Stimulated activated CD8-positive, alpha-beta memory T cell treated with anti-CD3 and anti-CD28 coated beads, Interleukin-2, amount 100 ng/mL, for 48 hours (primary cell): Measurements from ENCODE around the gene NCKAP5.

Experiments used
- DNase-seq, 2 donors: peaks; one replicate each; pipeline ENCODE4 v3.0.0-alpha.2; 2020; ENCODE audit warnings: low read depth in 2 of 2

Gene NCKAP5

GRCh38 chr2:132757002-132757589 lies 811.2 kb downstream of the NCKAP5 start:
- DNase-seq, result no peak

- no peak for DNase-seq
These were observed 813.3 kb downstream of the NCKAP5 start for GRCh38 chr2:132754867-132755472.

- no peak for DNase-seq
These were observed 813.9 kb downstream of the NCKAP5 start for GRCh38 chr2:132754392-132754791.

- no peak for DNase-seq
These were observed 815.6 kb downstream of the NCKAP5 start for GRCh38 chr2:132752421-132753206.

GRCh38 chr2:132751836-132752235 lies 816.4 kb downstream of the NCKAP5 start:
- no peak for DNase-seq

DNA sequence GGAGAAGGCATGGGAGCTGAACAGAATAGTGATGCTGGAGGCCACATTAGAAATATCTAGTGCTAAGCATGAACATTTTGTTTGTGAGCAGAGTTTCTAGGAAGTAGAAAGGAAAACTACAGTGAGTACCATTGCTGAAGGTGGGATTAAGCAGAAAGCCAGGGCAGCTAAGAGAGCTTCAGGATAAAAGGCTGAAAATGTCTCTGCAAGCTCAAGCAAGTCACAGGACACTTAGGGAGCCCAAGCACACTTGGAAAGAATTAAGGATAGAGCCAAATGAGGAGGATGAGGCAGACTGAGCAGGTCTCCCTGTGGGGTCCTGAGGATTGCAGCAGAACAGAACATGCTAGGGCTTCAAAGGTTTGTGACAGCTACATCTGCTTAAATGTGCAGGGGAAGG lies 817.7 kb downstream of the NCKAP5 start:
- no peak for DNase-seq

DNA sequence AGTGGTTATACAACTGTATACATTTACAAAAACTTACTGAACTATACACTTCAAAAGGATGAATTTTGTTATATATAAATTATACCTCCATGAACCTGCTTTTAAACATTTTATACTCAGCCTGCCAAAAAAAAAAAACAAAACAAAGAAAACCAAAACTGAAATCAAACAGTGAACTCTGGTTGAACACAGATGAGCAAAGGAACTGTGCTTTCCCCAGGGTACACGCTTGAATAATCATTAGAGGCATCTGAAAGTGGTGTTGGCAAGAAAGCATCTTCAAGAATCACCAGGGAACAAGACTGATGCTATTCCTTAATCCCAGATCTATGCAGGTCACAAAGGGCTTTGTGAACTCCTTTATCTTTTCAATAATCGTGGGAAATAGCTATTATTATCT lies 821.2 kb downstream of the NCKAP5 start:
- no peak for DNase-seq

GRCh38 chr2:132741754-132742153 lies 826.5 kb downstream of the NCKAP5 start:
- no peak for DNase-seq

DNA sequence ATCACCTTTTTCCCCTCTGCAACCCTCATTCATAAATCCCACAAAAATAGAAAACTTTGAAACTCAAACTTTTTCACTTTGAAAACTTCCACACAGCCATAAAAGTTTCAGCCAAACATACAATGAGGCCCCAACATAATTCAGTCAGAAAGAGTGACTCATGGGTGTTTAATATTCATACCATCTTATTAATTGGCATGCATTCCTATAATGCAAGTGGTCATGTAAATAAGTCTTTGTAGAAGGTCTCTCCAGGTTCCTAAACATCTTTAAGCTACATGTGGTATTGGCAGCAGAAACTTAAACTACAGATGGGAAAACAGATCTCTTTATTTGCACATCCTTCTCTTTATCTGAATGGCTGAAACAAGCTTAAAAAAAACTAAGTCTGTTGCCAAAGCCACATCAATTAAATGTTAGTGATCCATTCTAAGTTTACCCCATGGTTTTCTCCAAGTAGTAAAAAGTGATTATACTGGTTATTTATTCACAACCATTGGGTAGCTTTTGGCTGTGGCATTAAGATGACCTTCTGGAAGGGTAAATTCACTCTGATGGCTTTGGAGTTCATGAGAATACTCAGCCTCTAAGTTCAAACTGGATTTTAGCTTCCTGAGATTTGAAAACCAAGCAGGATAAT lies 828.1 kb downstream of the NCKAP5 start:
- DNase-seq, result no peak

- DNase-seq, result no peak
These were observed 830.0 kb downstream of the NCKAP5 start for GRCh38 chr2:132738223-132738622.

- no peak for DNase-seq
These were observed 832.2 kb downstream of the NCKAP5 start for GRCh38 chr2:132736059-132736458.

GRCh38 chr2:132734961-132735360 lies 833.3 kb downstream of the NCKAP5 start:
- DNase-seq, result no peak

- DNase-seq, result no peak
These were observed 835.2 kb downstream of the NCKAP5 start for GRCh38 chr2:132733094-132733493.

DNA sequence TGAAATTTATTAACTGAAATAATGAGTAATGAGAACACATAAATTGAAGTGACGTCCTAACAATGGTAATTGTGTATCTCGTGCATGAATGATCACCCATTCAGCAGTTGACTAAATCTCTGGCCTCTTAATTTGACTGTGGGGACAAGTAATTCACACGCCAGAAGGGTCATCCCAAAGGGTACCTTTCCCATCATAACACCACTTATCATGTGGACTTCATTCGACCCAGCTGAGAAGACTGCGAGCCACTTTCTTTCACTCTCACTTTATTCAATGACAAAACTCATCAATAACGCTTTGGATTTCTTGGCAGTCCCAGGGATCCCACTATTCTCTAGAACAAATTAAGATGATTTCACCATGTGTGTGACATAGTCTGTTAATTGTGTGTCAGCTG lies 835.6 kb downstream of the NCKAP5 start:
- DNase-seq, result no peak

DNA sequence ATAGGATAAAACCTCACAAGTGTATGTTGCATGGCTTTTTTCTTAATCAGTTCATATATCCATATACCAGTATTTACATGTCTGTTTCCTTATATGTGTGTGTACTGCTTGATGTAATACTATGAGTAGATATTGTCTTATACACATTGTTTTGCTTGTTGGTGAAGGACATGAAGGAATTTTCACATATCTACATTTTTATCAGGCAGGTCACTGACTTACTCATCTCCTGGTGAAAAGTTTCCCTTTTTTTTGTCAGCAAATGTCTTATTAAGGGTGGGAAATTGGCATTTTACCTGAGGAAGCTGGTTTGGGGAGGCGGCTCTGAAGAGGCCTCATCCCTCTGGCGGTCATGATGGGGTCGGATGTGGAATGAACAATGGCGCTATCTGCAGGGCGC lies 836.8 kb downstream of the NCKAP5 start:
- no peak for DNase-seq

DNA sequence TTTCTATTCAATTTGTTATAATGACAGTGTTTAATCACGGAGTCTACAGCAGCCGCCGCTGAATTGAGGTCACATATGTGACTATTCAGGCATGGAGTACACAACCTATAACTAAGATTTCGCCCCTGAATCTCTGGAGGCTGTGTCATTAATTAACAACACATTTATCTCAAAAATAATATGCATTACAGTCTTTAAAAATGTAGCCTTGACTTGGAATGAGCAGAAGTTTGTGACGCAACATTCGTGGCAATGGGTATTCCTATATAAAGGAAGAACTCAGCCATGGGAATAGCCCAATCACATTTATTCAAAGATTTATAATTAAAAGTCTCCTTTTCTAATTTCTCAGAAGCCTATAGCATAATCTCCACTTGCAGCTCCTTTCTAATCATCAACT lies 837.7 kb downstream of the NCKAP5 start:
- no peak for DNase-seq

DNA sequence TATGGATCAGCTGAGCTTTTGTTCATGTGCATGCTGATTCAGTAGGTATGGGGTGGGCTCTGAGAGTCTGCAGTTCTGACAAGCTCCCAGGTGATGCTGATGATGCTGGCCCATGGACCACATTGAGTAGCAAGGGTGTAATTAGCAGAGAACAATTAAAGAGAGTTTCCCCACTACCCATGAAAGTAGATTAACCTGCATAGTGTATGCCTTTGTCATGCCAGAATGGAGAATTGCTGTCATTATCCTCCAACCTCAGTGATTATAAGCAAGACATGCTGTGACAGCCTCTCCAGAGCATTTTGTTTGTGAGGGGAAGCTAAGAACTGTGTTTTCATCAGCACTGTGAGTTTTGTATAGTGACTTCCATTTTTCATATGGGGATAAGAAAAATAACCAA lies 838.7 kb downstream of the NCKAP5 start:
- DNase-seq, result no peak

DNA sequence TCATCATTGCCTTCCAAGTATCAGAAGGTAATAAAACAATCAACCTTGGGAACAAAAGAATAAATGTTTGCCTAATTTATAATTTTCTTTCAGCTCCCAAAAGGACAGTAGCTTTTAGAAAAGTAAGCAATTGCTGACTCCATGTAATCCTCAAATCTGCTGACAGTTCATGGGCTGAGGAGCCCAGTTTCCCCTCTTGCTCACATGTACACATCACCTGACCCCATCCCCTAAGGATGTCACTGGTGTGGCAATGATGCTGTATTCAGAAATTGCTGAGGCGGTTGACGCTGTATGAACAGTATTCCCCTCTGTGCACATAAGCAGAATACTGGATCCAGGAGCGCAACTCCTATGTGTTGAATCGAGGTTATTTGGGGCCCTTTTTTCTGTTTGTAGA lies 842.1 kb downstream of the NCKAP5 start:
- no peak for DNase-seq

GRCh38 chr2:132725748-132726147 lies 842.5 kb downstream of the NCKAP5 start:
- no peak for DNase-seq

GRCh38 chr2:132725148-132725547 lies 843.1 kb downstream of the NCKAP5 start:
- no peak for DNase-seq

- DNase-seq, result no peak
These were observed 846.3 kb downstream of the NCKAP5 start for GRCh38 chr2:132721938-132722337.

- DNase-seq, result no peak
These were observed 847.9 kb downstream of the NCKAP5 start for GRCh38 chr2:132720393-132720792.

DNA sequence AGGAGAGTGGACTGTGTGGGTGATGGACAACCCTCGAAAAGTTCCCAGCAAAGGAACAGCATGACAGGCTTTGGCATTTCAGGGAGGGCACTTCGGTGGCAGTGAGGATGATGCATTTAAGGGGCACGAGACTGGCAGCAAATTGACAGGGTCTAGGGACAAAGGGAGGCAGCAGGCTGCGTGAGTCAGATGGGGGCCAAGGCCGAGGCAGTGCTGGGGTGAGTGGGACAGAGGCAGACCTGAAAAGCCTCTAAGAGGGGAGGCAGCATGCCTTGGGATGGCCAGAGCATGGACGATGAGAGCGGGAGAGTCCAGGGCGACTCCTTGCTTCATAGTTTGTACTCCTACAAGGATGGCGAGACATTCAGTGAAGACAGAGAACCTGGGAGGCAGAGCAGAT lies 848.8 kb downstream of the NCKAP5 start:
- no peak for DNase-seq
